ENCODE measurements around the gene CACNA1C.

Gene CACNA1C

DNA sequence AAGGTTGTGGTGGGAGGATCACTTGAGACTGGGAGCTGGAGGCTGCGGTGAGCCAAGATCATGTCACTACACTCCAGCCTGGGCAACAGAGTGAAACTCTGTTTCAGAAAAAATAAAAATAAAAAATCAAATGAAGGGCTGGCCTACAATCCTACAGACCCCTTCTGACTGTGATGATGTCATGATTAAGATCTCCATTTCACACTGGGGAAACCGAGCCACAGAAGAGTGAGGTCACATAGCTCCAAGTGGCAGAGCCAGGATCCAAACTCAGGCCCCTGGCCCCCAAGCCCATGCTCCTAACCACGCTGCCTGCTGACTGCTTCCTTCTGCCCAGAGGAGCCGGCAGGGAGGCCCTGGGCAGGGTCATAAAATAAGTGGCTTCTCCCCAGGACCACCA is 483.9 kb downstream of the CACNA1C start:
- peak overlapping the region; percentile 31 for H3K27ac ChIP-seq (ENCODE audit: low read depth, low read length)

DNA sequence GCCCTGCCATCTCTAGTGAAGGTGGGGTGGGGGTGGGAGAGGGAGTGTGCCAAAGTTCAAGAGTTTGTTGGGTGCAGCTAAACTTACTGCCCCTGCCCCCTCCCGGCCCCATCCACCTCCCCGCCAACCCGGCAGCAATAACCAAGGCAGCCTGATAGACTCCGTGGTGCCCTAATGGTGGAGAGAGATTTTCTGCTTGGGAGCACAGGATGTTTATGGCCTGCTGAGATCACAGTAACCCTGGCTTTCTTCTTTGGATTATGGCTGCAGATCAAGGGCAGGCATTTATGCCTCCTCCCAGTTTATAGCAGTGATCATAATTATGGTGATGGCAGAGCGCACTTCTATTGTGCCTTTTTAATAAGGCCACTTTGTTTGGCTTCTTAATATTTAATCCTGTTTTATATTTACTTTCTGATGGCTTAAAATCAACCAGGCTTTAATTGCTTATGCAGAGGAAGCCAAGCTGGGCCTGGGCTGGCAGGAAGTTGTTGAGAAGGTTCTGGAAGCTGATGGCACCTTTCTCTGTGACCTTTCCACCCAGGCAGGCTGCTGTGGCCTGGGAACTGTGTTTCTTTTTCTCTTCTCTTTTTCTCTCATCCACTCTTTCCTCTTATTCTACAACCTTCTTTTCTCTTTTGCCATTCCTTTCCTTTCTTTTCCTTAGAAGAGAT is 485.2 kb downstream of the CACNA1C start:
- Histone ChIP-seq H3K27ac (ENCODE audit: low read depth, low read length) (peak overlapping the region; percentile 62), H3K4me1 (ENCODE audit: control insufficient read depth, insufficient read depth, low read length) (peaks cover 5% of the 10 kb centered on the region), H3K27me3 (ENCODE audit: control insufficient read depth, insufficient read depth, low read length) (no peaks in the 10 kb centered on the region), H3K36me3 (ENCODE audit: control insufficient read depth, insufficient read depth, low read length) (no peaks in the 10 kb centered on the region), H3K4me3 (ENCODE audit: low read length) (no peak overlapping the region), H3K9ac (ENCODE audit: low read length) (no peak overlapping the region)

More for the DNA sequence above, 483.9 kb downstream of the CACNA1C start:
- no peaks in the 10 kb centered on the region for H3K27me3 ChIP-seq (ENCODE audit: control insufficient read depth, insufficient read depth, low read length)
- H3K9ac ChIP-seq (ENCODE audit: low read length), result no peak overlapping the region
- H3K36me3 ChIP-seq (ENCODE audit: control insufficient read depth, insufficient read depth, low read length), result no peaks in the 10 kb centered on the region
- no peak overlapping the region for H3K4me3 ChIP-seq (ENCODE audit: low read length)
- peaks cover 5% of the 10 kb centered on the region for H3K4me1 ChIP-seq (ENCODE audit: control insufficient read depth, insufficient read depth, low read length)

GRCh38 chr12:2539938-2540337 is 487.2 kb downstream of the CACNA1C start:
- Histone ChIP-seq H3K36me3 (ENCODE audit: control insufficient read depth, insufficient read depth, low read length) (no peaks in the 10 kb centered on the region), H3K27ac (ENCODE audit: low read depth, low read length) (no peak overlapping the region), H3K9ac (ENCODE audit: low read length) (no peak overlapping the region), H3K27me3 (ENCODE audit: control insufficient read depth, insufficient read depth, low read length) (no peaks in the 10 kb centered on the region), H3K4me1 (ENCODE audit: control insufficient read depth, insufficient read depth, low read length) (peaks cover 5% of the 10 kb centered on the region), H3K4me3 (ENCODE audit: low read length) (no peak overlapping the region)

DNA sequence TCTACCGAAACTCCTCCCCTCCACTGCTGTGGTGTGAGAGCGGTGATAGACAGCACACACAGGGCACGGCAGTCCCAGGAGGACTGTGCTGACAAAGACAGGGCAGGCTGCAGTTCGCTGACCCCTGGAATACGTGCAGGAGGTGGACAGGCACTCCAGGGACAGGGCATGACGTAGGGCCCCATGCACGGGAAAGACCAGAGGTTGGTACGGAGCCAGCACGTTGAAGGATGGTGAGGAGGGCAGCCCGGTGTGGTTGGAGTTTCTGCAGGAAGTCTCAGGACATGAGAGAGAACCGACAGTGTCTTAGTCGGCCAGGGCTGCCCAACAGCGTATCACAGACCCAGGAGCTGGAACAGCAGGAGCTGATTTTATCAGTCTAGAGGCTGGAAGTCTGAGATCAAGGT is 487.8 kb downstream of the CACNA1C start:
- Histone ChIP-seq H3K9ac (ENCODE audit: low read length) (no peak overlapping the region), H3K4me1 (ENCODE audit: control insufficient read depth, insufficient read depth, low read length) (peaks cover 5% of the 10 kb centered on the region), H3K4me3 (ENCODE audit: low read length) (no peak overlapping the region), H3K27me3 (ENCODE audit: control insufficient read depth, insufficient read depth, low read length) (no peaks in the 10 kb centered on the region), H3K27ac (ENCODE audit: low read depth, low read length) (no peak overlapping the region), H3K36me3 (ENCODE audit: control insufficient read depth, insufficient read depth, low read length) (no peaks in the 10 kb centered on the region)

DNA sequence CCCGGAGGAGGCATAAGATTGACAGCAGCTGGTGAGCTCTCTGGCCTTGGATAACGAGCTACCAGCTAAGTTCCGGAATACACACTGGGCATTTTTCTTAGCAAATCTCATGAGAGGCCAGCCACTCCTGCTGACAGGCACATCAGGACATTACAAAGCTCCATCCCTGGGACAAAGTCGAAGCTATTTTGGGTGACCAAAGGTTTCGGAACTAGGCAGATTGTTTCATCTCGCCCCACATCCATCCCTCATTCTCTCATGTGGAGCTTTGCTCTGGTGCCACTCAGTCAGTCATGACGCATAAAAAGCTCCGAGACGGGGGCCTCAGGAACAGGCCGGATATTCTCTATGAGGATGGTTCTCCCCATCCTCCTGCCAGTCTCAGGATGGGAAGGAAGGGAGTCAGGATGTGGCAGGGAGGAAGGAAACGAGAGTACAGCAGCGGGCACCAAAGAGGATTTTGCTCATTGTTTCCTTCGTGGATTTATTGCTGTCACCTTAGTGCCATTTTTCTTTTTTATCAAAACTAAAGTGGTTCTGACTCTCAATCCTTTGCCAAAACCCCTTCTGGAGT is 488.9 kb downstream of the CACNA1C start:
- Histone ChIP-seq H3K4me1 (ENCODE audit: control insufficient read depth, insufficient read depth, low read length) (peaks cover 5% of the 10 kb centered on the region), H3K9ac (ENCODE audit: low read length) (no peak overlapping the region), H3K27ac (ENCODE audit: low read depth, low read length) (no peak overlapping the region), H3K4me3 (ENCODE audit: low read length) (no peak overlapping the region), H3K27me3 (ENCODE audit: control insufficient read depth, insufficient read depth, low read length) (no peaks in the 10 kb centered on the region), H3K36me3 (ENCODE audit: control insufficient read depth, insufficient read depth, low read length) (no peaks in the 10 kb centered on the region)

DNA sequence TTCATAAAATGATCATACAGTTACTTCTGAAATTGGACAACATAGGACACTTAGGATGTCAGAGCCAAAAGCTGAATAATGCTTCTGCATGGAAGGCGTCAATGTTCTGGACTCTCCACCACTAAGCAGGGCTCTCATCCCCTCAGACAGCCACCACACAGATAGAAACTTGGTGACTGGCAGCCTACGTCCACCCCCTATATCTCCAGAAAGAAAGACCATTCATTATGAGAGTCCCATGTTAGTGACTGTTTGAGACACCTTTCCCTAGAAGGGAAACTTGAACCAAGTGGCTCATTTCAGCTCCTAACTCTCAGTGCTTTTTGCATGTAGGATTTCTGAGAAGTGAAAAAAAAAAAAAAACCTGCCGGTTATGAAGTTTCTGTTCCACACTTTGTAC is 491.0 kb downstream of the CACNA1C start:
- Histone ChIP-seq H3K4me3 (ENCODE audit: low read length) (no peak overlapping the region), H3K4me1 (ENCODE audit: control insufficient read depth, insufficient read depth, low read length) (no peaks in the 10 kb centered on the region), H3K27me3 (ENCODE audit: control insufficient read depth, insufficient read depth, low read length) (no peaks in the 10 kb centered on the region), H3K27ac (ENCODE audit: low read depth, low read length) (no peak overlapping the region), H3K9ac (ENCODE audit: low read length) (no peak overlapping the region), H3K36me3 (ENCODE audit: control insufficient read depth, insufficient read depth, low read length) (no peaks in the 10 kb centered on the region)

DNA sequence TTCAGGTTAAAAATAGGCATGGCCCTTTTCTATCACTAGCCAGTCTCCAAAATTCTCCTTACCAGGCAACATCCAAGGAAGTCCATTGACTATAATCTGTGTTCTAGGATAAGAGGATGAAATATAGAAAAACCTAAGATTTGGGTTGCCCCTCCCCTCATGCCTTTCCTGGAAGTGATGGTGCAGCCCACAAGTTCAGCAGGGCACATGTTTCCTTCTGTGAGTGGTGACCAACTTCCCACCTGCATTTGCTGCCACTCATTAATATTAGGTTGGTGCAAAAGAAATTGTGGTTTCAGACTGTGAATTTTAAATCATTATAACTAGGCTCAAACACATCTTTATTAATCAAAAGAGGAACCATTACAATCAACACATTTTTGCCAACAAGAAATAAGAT is 491.4 kb downstream of the CACNA1C start:
- Histone ChIP-seq H3K4me3 (ENCODE audit: low read length) (no peak overlapping the region), H3K9ac (ENCODE audit: low read length) (no peak overlapping the region), H3K27me3 (ENCODE audit: control insufficient read depth, insufficient read depth, low read length) (no peaks in the 10 kb centered on the region), H3K4me1 (ENCODE audit: control insufficient read depth, insufficient read depth, low read length) (no peaks in the 10 kb centered on the region), H3K27ac (ENCODE audit: low read depth, low read length) (no peak overlapping the region), H3K36me3 (ENCODE audit: control insufficient read depth, insufficient read depth, low read length) (no peaks in the 10 kb centered on the region)

DNA sequence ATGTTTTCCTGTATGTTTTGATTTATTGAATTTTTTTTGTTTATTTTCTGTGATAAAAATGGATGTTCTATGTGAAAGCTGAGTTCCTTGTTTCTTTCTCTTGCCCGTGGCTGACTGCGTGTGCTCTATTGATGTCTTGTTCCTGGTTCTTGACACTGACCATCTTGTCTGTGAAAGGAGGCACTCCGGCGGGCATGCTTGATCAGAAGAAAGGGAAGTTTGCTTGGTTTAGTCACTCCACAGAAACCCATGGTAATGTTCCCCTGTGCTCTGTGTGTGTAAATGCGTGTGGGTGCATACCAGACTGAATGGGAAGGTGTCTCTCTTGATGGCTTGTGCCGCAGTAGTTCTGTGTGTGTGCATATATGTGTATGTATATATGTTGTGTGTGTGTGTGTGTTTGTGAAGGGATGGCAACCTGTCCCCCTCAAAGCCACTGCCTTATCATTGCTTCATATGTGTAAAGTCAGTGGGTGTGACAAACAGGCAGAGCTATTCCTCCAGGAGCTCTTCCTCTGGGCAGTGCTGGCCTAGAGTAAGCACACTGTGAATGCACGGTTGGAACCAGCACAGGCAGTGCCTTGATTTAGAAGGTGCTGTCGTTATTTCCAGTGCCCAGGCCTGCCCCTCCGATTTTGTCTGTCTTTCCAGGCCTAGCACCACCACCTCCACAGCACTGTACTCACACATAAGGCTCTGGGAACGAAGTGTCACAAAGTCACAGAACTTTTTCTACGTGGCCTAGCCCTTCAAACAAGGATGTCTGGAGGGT is 494.7 kb downstream of the CACNA1C start:
- Histone ChIP-seq H3K4me1 (ENCODE audit: control insufficient read depth, insufficient read depth, low read length) (no peaks in the 10 kb centered on the region), H3K27ac (ENCODE audit: low read depth, low read length) (no peak overlapping the region), H3K27me3 (ENCODE audit: control insufficient read depth, insufficient read depth, low read length) (no peaks in the 10 kb centered on the region), H3K36me3 (ENCODE audit: control insufficient read depth, insufficient read depth, low read length) (no peaks in the 10 kb centered on the region), H3K9ac (ENCODE audit: low read length) (no peak overlapping the region), H3K4me3 (ENCODE audit: low read length) (no peak overlapping the region)

DNA sequence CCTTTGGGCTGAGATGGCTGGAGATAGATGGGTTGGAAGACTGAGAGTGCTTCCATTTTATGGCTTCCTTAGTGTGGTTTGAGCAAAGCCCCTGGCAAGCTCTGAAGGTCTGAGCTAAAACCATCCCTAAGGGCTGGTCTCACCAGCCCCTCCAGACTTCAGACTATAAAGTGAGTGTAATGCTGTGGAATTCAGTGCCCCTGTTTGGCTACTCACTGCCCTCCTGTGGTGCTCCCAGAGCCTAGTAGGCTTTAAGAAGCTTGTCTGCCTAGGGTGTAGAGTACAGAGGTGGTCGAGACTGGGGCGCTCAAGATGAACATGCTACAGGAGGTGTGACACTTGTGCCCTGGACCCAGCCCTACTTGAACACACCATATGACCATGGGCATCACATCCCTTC is 495.3 kb downstream of the CACNA1C start:
- H3K9ac ChIP-seq (ENCODE audit: low read length), result no peak overlapping the region
- no peaks in the 10 kb centered on the region for H3K27me3 ChIP-seq (ENCODE audit: control insufficient read depth, insufficient read depth, low read length)
- no peaks in the 10 kb centered on the region for H3K4me1 ChIP-seq (ENCODE audit: control insufficient read depth, insufficient read depth, low read length)
- H3K27ac ChIP-seq (ENCODE audit: low read depth, low read length), result no peak overlapping the region
- H3K36me3 ChIP-seq (ENCODE audit: control insufficient read depth, insufficient read depth, low read length), result no peaks in the 10 kb centered on the region
- H3K4me3 ChIP-seq (ENCODE audit: low read length), result no peak overlapping the region

DNA sequence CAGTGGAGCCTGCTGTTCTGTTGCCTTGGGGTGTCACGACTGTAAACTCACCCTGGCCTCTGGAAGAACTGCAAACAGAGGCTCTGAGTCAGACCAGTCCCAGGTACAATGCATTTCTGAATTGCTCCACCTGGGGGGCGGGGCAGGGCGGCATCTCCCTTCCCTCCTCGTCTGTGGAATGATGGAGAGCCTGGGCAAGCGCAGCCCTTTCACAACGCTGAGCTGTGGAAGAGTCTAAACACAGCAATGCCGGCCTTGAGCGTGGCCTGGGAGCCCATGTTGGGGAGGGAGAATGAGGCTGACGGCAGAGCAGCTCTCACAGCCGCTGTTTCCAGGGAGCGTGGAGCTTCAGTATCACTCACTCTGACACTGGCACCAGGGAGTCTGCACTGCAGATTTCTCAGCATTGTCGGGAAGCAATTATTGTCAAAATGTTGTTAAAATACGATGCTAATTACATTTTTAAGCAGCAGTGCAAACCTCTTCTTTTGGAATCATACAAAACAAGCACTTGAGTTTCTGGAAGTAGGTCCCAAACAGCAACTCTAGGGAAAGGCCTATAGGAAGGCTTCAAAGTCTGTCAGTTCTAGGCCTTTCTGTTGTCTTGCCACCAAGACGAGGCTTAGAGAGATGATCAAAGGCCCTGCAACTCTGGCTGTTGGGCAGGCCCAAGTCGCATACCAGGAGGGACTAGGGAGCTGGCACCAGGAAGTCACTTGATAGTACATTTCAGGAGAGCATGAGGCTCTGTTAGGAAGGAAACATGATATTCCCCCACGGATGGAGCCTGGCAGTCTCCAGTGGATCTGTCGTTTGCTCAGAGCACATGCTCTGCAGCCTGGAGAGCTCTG is 498.0 kb downstream of the CACNA1C start:
- Histone ChIP-seq H3K27ac (ENCODE audit: low read depth, low read length) (peak overlapping the region; percentile 24), H3K9ac (ENCODE audit: low read length) (no peak overlapping the region), H3K27me3 (ENCODE audit: control insufficient read depth, insufficient read depth, low read length) (no peaks in the 10 kb centered on the region), H3K4me3 (ENCODE audit: low read length) (no peak overlapping the region), H3K36me3 (ENCODE audit: control insufficient read depth, insufficient read depth, low read length) (no peaks in the 10 kb centered on the region), H3K4me1 (ENCODE audit: control insufficient read depth, insufficient read depth, low read length) (no peaks in the 10 kb centered on the region)

GRCh38 chr12:2551412-2551900 is 498.7 kb downstream of the CACNA1C start:
- Histone ChIP-seq H3K36me3 (ENCODE audit: control insufficient read depth, insufficient read depth, low read length) (no peaks in the 10 kb centered on the region), H3K9ac (ENCODE audit: low read length) (no peak overlapping the region), H3K4me1 (ENCODE audit: control insufficient read depth, insufficient read depth, low read length) (no peaks in the 10 kb centered on the region), H3K4me3 (ENCODE audit: low read length) (no peak overlapping the region), H3K27me3 (ENCODE audit: control insufficient read depth, insufficient read depth, low read length) (no peaks in the 10 kb centered on the region), H3K27ac (ENCODE audit: low read depth, low read length) (peak overlapping the region; percentile 24)
